PC-9 (cell line): ENCODE measurements around the gene TRIM71. TPM values are rescaled to one million over a fixed set of nuclear protein-coding genes. Genes with fewer than 3 reads are reported as not detected.

Experiments used
- BruUV-seq: library from RNA; stranded (reverse); fragments of 400-500 nt; replicated peaks from 2 replicates; lab custom pipeline; 2021; lab: Mats Ljungman, UMichigan
- CTCF ChIA-PET: fragments of 300-600 bp; sonication (Branson Sonifier 250); formaldehyde crosslinking; loops from one replicate; lab custom pipeline; 2022; ENCODE audit warnings: antibody characterized with exemption; lab: Charles Lee
- POLR2A ChIA-PET: fragments of 300-600 bp; sonication (Branson Sonifier 250); formaldehyde crosslinking; loops from one replicate; lab custom pipeline; 2022; ENCODE audit warnings: antibody characterized with exemption; ENCODE audit not compliant: unreplicated experiment; lab: Charles Lee
- DNase-seq, 2 experiments: peaks; one replicate each; pipeline versions ENCODE4 v3.0.0 to v3.0.0-alpha.2; 2015 to 2022; ENCODE audit warnings: mixed read lengths in 1 of 2
- H2AFZ ChIP-seq: fragments of 200-600 bp; sonication (generic); 2 replicates; pipeline ENCODE4 v1.8.1; 2017; ENCODE audit warnings: antibody characterized with exemption
- H3F3A ChIP-seq: fragments of 200-600 bp; sonication (generic); 2 replicates; pipeline ENCODE4 v1.8.1; 2017; ENCODE audit warnings: antibody characterized with exemption, mild to moderate bottlenecking, low read depth; ENCODE audit not compliant: insufficient read depth
- H3K27ac ChIP-seq: fragments of 200-600 bp; sonication (generic); 2 replicates; pipeline ENCODE4 v1.6.1; 2016; ENCODE audit warnings: mixed run types
- H3K27me3 ChIP-seq: fragments of 200-600 bp; sonication (generic); 2 replicates; pipeline ENCODE4 v1.6.1; 2016; ENCODE audit warnings: low read depth, mixed run types; ENCODE audit not compliant: insufficient read depth
- H3K36me3 ChIP-seq: fragments of 200-600 bp; sonication (generic); 2 replicates; pipeline ENCODE4 v1.6.1; 2016; ENCODE audit warnings: low read depth, mixed run types
- H3K4me1 ChIP-seq: fragments of 200-600 bp; sonication (generic); replicated peaks from 2 replicates; pipeline ENCODE4 v1.6.1; 2016; ENCODE audit warnings: mixed run types; ENCODE audit not compliant: insufficient read depth
- H3K4me2 ChIP-seq: fragments of 200-600 bp; sonication (generic); 2 replicates; pipeline ENCODE4 v1.6.1; 2017; ENCODE audit warnings: mixed run types
- H3K4me3 ChIP-seq: fragments of 200-600 bp; sonication (generic); 2 replicates; pipeline ENCODE4 v1.6.1; 2016; ENCODE audit warnings: mixed run types
- H3K79me2 ChIP-seq: fragments of 200-600 bp; sonication (generic); 2 replicates; pipeline ENCODE4 v1.6.1; 2017; ENCODE audit warnings: low read depth, mixed run types
- H3K9me2 ChIP-seq: fragments of 200-600 bp; sonication (generic); 2 replicates; pipeline ENCODE4 v1.8.1; 2017; ENCODE audit warnings: mild to moderate bottlenecking; ENCODE audit not compliant: insufficient read depth
- H3K9me3 ChIP-seq: fragments of 200-600 bp; sonication (generic); 2 replicates; pipeline ENCODE4 v1.8.1; 2016; ENCODE audit warnings: low read depth; ENCODE audit not compliant: insufficient read depth
- H4K20me1 ChIP-seq: fragments of 200-600 bp; sonication (generic); 2 replicates; pipeline ENCODE4 v1.8.1; 2017; ENCODE audit not compliant: insufficient read depth
- EZH2 ChIP-seq: fragments of 200-600 bp; sonication (generic); IDR thresholded peaks from 2 replicates; pipeline ENCODE4 v1.8.0; 2017; ENCODE audit warnings: antibody characterized with exemption, low read depth
- intact Hi-C: fragments of 100-400 bp; cut with micrococcal nuclease; formaldehyde crosslinking; loops from one replicate; pipeline ENCODE4 v1.10.0; 2022; ENCODE audit not compliant: unreplicated experiment
- total RNA-seq: library from RNA; stranded (reverse); gene quantifications from 2 replicates; pipeline ENCODE4 v1.2.3, GENCODE V29; 2021
- TF ChIP-seq, protein P1 (sequence below): fragments of 200-600 bp; sonication (generic); conservative IDR thresholded peaks from 2 replicates; pipeline ENCODE4 v1.6.1; 2017; ENCODE audit warnings: mixed run types, antibody characterized with exemption, mild to moderate bottlenecking, moderate library complexity

Gene TRIM71
- total RNA-seq, 1 experiment from 2014 or later = not detected

DNA sequence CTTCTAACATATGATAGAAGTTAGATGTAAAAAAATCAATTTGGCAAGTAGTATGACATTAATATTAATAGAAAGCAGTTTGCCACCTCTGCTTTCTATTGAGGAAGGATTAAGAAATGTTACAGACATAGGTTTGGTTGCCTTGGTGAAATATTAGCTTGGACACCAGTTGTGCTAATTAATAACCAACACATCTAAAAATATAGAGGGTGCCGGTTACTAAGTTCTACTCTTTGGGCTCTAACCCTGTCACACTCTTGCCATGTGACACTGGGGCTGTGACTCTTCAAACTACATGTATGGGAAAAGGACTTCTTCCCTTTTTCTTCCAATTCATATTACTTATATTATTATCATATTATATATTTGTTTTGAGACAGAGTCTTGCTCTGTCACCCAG is 64.4 kb downstream of the TRIM71 start:
- Histone ChIP-seq H3F3A (no peaks in the 10 kb centered on the region), H3K36me3 (no peaks in the 10 kb centered on the region), H3K27ac (no peak overlapping the region), H2AFZ (no peak overlapping the region), H3K4me1 (no peaks in the 10 kb centered on the region), H3K79me2 (no peaks in the 10 kb centered on the region), H3K4me3 (no peak overlapping the region), H3K9me2 (no peaks in the 10 kb centered on the region), H4K20me1 (no peaks in the 10 kb centered on the region), H3K9me3 (no peaks in the 10 kb centered on the region), H3K4me2 (no peak overlapping the region), H3K27me3 (no peaks in the 10 kb centered on the region)
- no peak for DNase-seq
- no TSS peak for BruUV-seq
- intact Hi-C loops = no loop called here
- ChIA-PET POLR2A (interaction anchor here (0.7 kb wide), 1 partner anchor 129 kb away, joined by 13 read pairs; no protein-coding TSS in a partner anchor), CTCF (no interaction called here)
- TF ChIP-seq EZH2 = no peak
- TF ChIP-seq, protein P1, sequence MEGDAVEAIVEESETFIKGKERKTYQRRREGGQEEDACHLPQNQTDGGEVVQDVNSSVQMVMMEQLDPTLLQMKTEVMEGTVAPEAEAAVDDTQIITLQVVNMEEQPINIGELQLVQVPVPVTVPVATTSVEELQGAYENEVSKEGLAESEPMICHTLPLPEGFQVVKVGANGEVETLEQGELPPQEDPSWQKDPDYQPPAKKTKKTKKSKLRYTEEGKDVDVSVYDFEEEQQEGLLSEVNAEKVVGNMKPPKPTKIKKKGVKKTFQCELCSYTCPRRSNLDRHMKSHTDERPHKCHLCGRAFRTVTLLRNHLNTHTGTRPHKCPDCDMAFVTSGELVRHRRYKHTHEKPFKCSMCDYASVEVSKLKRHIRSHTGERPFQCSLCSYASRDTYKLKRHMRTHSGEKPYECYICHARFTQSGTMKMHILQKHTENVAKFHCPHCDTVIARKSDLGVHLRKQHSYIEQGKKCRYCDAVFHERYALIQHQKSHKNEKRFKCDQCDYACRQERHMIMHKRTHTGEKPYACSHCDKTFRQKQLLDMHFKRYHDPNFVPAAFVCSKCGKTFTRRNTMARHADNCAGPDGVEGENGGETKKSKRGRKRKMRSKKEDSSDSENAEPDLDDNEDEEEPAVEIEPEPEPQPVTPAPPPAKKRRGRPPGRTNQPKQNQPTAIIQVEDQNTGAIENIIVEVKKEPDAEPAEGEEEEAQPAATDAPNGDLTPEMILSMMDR = no peak

GRCh38 chr3:32882603-32883025 is 64.8 kb downstream of the TRIM71 start:
- Histone ChIP-seq H3K79me2 (no peaks in the 10 kb centered on the region), H3K27ac (no peak overlapping the region), H4K20me1 (no peaks in the 10 kb centered on the region), H3K4me3 (no peak overlapping the region), H3F3A (no peaks in the 10 kb centered on the region), H3K4me2 (no peak overlapping the region), H3K36me3 (no peaks in the 10 kb centered on the region), H3K27me3 (no peaks in the 10 kb centered on the region), H3K9me3 (no peaks in the 10 kb centered on the region), H3K4me1 (no peaks in the 10 kb centered on the region), H3K9me2 (no peaks in the 10 kb centered on the region), H2AFZ (no peak overlapping the region)
- TF ChIP-seq EZH2 = no peak
- TF ChIP-seq, protein P1 = no peak
- CTCF ChIA-PET = no interaction called here
- DNase-seq = no peak
- intact Hi-C loops = no loop called here
- no TSS peak for BruUV-seq
- POLR2A ChIA-PET = interaction anchor here (0.7 kb wide), 1 partner anchor 130 kb away, joined by 13 read pairs; no protein-coding TSS in a partner anchor

- Histone ChIP-seq H3K4me1 (no peaks in the 10 kb centered on the region), H2AFZ (no peak overlapping the region), H3K79me2 (no peaks in the 10 kb centered on the region), H3K27me3 (no peaks in the 10 kb centered on the region), H4K20me1 (no peaks in the 10 kb centered on the region), H3K9me2 (no peaks in the 10 kb centered on the region), H3K4me2 (no peak overlapping the region), H3K4me3 (no peak overlapping the region), H3K36me3 (no peaks in the 10 kb centered on the region), H3K27ac (no peak overlapping the region), H3F3A (no peaks in the 10 kb centered on the region), H3K9me3 (no peaks in the 10 kb centered on the region)
- CTCF ChIA-PET = no interaction called here
- POLR2A ChIA-PET = no interaction called here
- no TSS peak for BruUV-seq
- intact Hi-C loops = no loop called here
- no peak for TF ChIP-seq EZH2
- TF ChIP-seq, protein P1 = no peak
- DNase-seq = no peak
Observed at GRCh38 chr3:32883817-32884216, 66.0 kb downstream of the TRIM71 start.
